Measurements from ENCODE around the gene ABCA1.

Gene ABCA1

GRCh38 chr9:104921067-104921741, 6.8 kb downstream of the ABCA1 start:
- H3K4me2 ChIP-seq (ENCODE audit: low read length), result peak overlapping the region; percentile 41
- no peak for TF ChIP-seq EZH2 (IDR thresholded peaks at IDR 0.05; ENCODE audit: borderline replicate concordance, low read length)
- TF ChIP-seq, protein P1, sequence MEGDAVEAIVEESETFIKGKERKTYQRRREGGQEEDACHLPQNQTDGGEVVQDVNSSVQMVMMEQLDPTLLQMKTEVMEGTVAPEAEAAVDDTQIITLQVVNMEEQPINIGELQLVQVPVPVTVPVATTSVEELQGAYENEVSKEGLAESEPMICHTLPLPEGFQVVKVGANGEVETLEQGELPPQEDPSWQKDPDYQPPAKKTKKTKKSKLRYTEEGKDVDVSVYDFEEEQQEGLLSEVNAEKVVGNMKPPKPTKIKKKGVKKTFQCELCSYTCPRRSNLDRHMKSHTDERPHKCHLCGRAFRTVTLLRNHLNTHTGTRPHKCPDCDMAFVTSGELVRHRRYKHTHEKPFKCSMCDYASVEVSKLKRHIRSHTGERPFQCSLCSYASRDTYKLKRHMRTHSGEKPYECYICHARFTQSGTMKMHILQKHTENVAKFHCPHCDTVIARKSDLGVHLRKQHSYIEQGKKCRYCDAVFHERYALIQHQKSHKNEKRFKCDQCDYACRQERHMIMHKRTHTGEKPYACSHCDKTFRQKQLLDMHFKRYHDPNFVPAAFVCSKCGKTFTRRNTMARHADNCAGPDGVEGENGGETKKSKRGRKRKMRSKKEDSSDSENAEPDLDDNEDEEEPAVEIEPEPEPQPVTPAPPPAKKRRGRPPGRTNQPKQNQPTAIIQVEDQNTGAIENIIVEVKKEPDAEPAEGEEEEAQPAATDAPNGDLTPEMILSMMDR (IDR thresholded peaks at IDR 0.05; ENCODE audit: low read length), result no peak

DNA sequence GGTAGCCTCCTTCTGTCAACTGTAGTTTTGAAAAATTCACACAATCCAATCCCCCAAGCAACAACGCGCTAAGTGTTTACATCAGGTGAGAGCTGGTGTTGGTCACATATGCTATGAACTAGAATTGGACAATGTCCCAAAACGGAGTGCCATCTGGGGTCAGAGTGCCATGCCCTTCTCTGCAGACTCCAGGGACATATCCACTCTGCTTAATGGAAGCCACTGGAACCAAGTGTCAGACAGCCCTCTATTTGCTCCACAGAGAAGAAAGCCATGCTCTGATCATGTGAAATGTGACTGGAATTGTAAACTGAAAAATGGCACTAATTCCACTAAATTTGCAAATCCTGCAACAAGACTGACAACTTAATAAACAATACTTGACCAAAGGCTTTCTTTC, 12.2 kb downstream of the ABCA1 start:
- Histone ChIP-seq H3K4me3 (ENCODE audit: low read depth, low read length, poor library complexity, severe bottlenecking) (no peak overlapping the region), H3K9ac (ENCODE audit: low read length) (peak overlapping the region; percentile 32), H3F3A (ENCODE audit: insufficient read depth, low read length) (no peaks in the 10 kb centered on the region), H3K4me2 (ENCODE audit: low read length) (peak overlapping the region; percentile 28; the same call in 1 of the 2 replicates), H3K79me2 (ENCODE audit: insufficient read depth, low read length) (no peaks in the 10 kb centered on the region), H4K20me1 (ENCODE audit: insufficient read depth, low read length) (no peaks in the 10 kb centered on the region), H3K27ac (ENCODE audit: low read depth, low read length, poor library complexity, severe bottlenecking) (peak overlapping the region; percentile 60), H3K9me3 (ENCODE audit: low read length) (no peaks in the 10 kb centered on the region), H3K9me2 (ENCODE audit: low read depth, low read length) (no peaks in the 10 kb centered on the region), H3K4me1 (ENCODE audit: insufficient read depth, low read length, severe bottlenecking) (peaks cover 52% of the 10 kb centered on the region), H2AFZ (ENCODE audit: low read length) (no peak overlapping the region), H3K27me3 (ENCODE audit: insufficient read depth, low read length) (no peaks in the 10 kb centered on the region), H3K36me3 (ENCODE audit: insufficient read depth, low read length) (no peaks in the 10 kb centered on the region)
- TF ChIP-seq, protein P1 (IDR thresholded peaks at IDR 0.05; ENCODE audit: low read length), result no peak
- TF ChIP-seq EZH2 (IDR thresholded peaks at IDR 0.05; ENCODE audit: borderline replicate concordance, low read length), result no peak

More at GRCh38 chr9:104921067-104921741, 6.8 kb downstream of the ABCA1 start:
- no peaks in the 10 kb centered on the region for H3K9me2 ChIP-seq (ENCODE audit: low read depth, low read length)
- H3K79me2 ChIP-seq (ENCODE audit: insufficient read depth, low read length), result peaks cover 12% of the 10 kb centered on the region
- H3F3A ChIP-seq (ENCODE audit: insufficient read depth, low read length), result no peaks in the 10 kb centered on the region
- H3K27me3 ChIP-seq (ENCODE audit: insufficient read depth, low read length), result no peaks in the 10 kb centered on the region
- H3K9ac ChIP-seq (ENCODE audit: low read length), result peak overlapping the region; percentile 15; the same call in 1 of the 2 replicates
- H3K36me3 ChIP-seq (ENCODE audit: insufficient read depth, low read length), result no peaks in the 10 kb centered on the region
- no peaks in the 10 kb centered on the region for H4K20me1 ChIP-seq (ENCODE audit: insufficient read depth, low read length)
- peak overlapping the region; percentile 89 for H3K27ac ChIP-seq (ENCODE audit: low read depth, low read length, poor library complexity, severe bottlenecking)
- peak overlapping the region; percentile 20 for H3K4me3 ChIP-seq (ENCODE audit: low read depth, low read length, poor library complexity, severe bottlenecking)
- H3K9me3 ChIP-seq (ENCODE audit: low read length), result no peaks in the 10 kb centered on the region
- peaks cover 88% of the 10 kb centered on the region for H3K4me1 ChIP-seq (ENCODE audit: insufficient read depth, low read length, severe bottlenecking)
- H2AFZ ChIP-seq (ENCODE audit: low read length), result no peak overlapping the region

DNA sequence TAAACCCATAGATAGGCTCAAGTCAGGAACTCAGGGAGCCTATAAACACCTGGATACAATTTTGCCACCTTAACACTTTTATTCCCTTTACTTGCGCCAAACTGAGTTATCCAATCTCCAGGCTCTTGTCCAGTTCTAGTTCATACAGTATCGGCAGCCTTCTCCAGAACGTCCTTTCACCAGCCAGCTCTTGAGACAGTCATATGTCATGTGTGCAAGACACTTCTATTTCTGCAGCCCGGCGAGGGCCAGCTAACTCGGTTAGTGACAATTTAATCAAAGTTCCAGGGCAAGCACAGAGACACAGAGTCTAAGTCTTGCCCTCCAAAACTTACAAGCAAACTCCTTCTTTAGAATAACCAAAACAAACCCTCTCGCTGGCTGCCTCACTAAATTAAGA, 12.9 kb downstream of the ABCA1 start:
- Histone ChIP-seq H3K36me3 (ENCODE audit: insufficient read depth, low read length) (no peaks in the 10 kb centered on the region), H3K9me2 (ENCODE audit: low read depth, low read length) (no peaks in the 10 kb centered on the region), H2AFZ (ENCODE audit: low read length) (no peak overlapping the region), H3F3A (ENCODE audit: insufficient read depth, low read length) (no peaks in the 10 kb centered on the region), H3K4me1 (ENCODE audit: insufficient read depth, low read length, severe bottlenecking) (peaks cover 48% of the 10 kb centered on the region), H4K20me1 (ENCODE audit: insufficient read depth, low read length) (no peaks in the 10 kb centered on the region), H3K9me3 (ENCODE audit: low read length) (no peaks in the 10 kb centered on the region), H3K4me3 (ENCODE audit: low read depth, low read length, poor library complexity, severe bottlenecking) (no peak overlapping the region), H3K27me3 (ENCODE audit: insufficient read depth, low read length) (no peaks in the 10 kb centered on the region), H3K27ac (ENCODE audit: low read depth, low read length, poor library complexity, severe bottlenecking) (peak overlapping the region; percentile 60), H3K79me2 (ENCODE audit: insufficient read depth, low read length) (no peaks in the 10 kb centered on the region), H3K9ac (ENCODE audit: low read length) (no peak overlapping the region; the same call in 1 of the 2 replicates), H3K4me2 (ENCODE audit: low read length) (peak overlapping the region; percentile 28; the same call in 1 of the 2 replicates)
- TF ChIP-seq, protein P1 (IDR thresholded peaks at IDR 0.05; ENCODE audit: low read length), result no peak
- TF ChIP-seq EZH2 (IDR thresholded peaks at IDR 0.05; ENCODE audit: borderline replicate concordance, low read length), result no peak
